OCI-LY7 (cell line): Measurements from ENCODE around the gene TAB3. TPM values are rescaled to one million over a fixed set of nuclear protein-coding genes. Genes with fewer than 3 reads are reported as not detected.

ENCODE experiments used
- total RNA-seq, 2 experiments: library from RNA; depleted of rRNA in 1 of 2; stranded (reverse); fragments of >200 nt in 1 of 2; shearing (Covaris generic) in 1 of 2; gene quantifications; 2 replicates each; pipeline ENCODE4 v1.2.3, GENCODE V29; 2014 to 2022

The TAB3 gene
- total RNA-seq, 2 experiments from 2014 or later, result 13.8 to 14.6 TPM

Other genes starting within 250 kb of the TAB3 start
- 8.1 and 10.1 TPM in 2 replicates for gene GK, start 235.8 kb downstream of the TAB3 start, total RNA-seq (2014; rRNA removed; shearing (Covaris generic))
- gene GK, start 235.8 kb downstream of the TAB3 start, total RNA-seq (2022), result 15.5 and 19.7 TPM in 2 replicates
- not detected in 2 replicates for gene FTHL17, start 182.8 kb upstream of the TAB3 start, total RNA-seq (2014; rRNA removed; shearing (Covaris generic))
- not detected in 2 replicates for gene FTHL17, start 182.8 kb upstream of the TAB3 start, total RNA-seq (2022)